GM12878 (cell line): ENCODE data around the gene DEUP1. TPM values are rescaled to one million over a fixed set of nuclear protein-coding genes. Genes with fewer than 3 reads are reported as not detected.

ENCODE experiments used
- ATAC-seq: fragments of 200-7000 bp; cut with Tn5 transposase; 3 replicates; pipeline ENCODE4 v1.9.1; 2020; ENCODE audit warnings: mild to moderate bottlenecking, moderate library complexity
- BruUV-seq: library from RNA; stranded (reverse); fragments of 400-500 nt; replicated peaks from 2 replicates; lab custom pipeline; 2021; lab: Mats Ljungman, UMichigan
- CTCF ChIA-PET: fragments of 300-600 bp; sonication (Branson Sonifier 250); formaldehyde crosslinking; extraction: SDS; loops from one replicate; lab custom pipeline; 2021; ENCODE audit warnings: inconsistent platforms; lab: Yijun Ruan, JAX
- POLR2A ChIA-PET: fragments of 350-600 bp; formaldehyde crosslinking; extraction: SDS; loops from one replicate; lab custom pipeline; 2021; ENCODE audit warnings: inconsistent platforms; lab: Charles Lee
- RAD21 ChIA-PET: fragments of 300-600 bp; sonication (Branson Sonifier 250); formaldehyde crosslinking; loops from one replicate; lab custom pipeline; 2023; ENCODE audit warnings: antibody characterized with exemption; ENCODE audit not compliant: unreplicated experiment; lab: Charles Lee
- SMC1A ChIA-PET: fragments of 300-600 bp; sonication (Branson Sonifier 250); formaldehyde crosslinking; loops from one replicate; lab custom pipeline; 2023; ENCODE audit not compliant: unreplicated experiment, uncharacterized antibody; lab: Charles Lee
- DNase-seq: peaks from one replicate; pipeline ENCODE4 v3.0.0-alpha.2; 2011; ENCODE audit warnings: low read depth, low spot score
- FAIRE-seq: peaks from 3 replicates; lab custom pipeline; 2011; peaks lifted over from hg19 to GRCh38; lab: Jason Lieb, UNC
- H2AFZ ChIP-seq: 2 replicates; pipeline ENCODE4 v1.6.0; 2011; ENCODE audit warnings: low read depth, low read length, control low read depth; ENCODE audit not compliant: control insufficient read depth
- H3K27ac ChIP-seq: 2 replicates; pipeline ENCODE4 v1.5.1; 2011; ENCODE audit warnings: control low read depth; ENCODE audit not compliant: control insufficient read depth, insufficient read depth
- H3K27me3 ChIP-seq, 2 experiments: replicated peaks in 1 of 2; 2 replicates each; pipeline versions ENCODE4 v1.6.0 to v1.6.1; 2011; ENCODE audit warnings: low read length in 1 of 2; ENCODE audit not compliant: control insufficient read depth in 2 of 2, insufficient read depth in 2 of 2
- H3K36me3 ChIP-seq, 2 experiments: 2 replicates each; pipeline ENCODE4 v1.5.1; 2011; ENCODE audit warnings: low read length in 1 of 2; ENCODE audit not compliant: control insufficient read depth in 2 of 2, insufficient read depth in 2 of 2
- H3K4me1 ChIP-seq: 2 replicates; pipeline ENCODE4 v1.6.1; 2011; ENCODE audit warnings: mild to moderate bottlenecking, low read length, moderate library complexity, mixed read lengths; ENCODE audit not compliant: control insufficient read depth, insufficient read depth
- H3K4me2 ChIP-seq: 2 replicates; pipeline ENCODE4 v1.6.0; 2011; ENCODE audit warnings: control low read depth; ENCODE audit not compliant: control insufficient read depth, insufficient read depth
- H3K4me3 ChIP-seq: fragments of 200-600 bp; sonication (generic); 2 replicates; pipeline ENCODE4 v1.5.1; 2016
- H3K79me2 ChIP-seq: 2 replicates; pipeline ENCODE4 v1.6.0; 2011; ENCODE audit warnings: low read length; ENCODE audit not compliant: control insufficient read depth, insufficient read depth
- H3K9ac ChIP-seq: 2 replicates; pipeline ENCODE4 v1.8.0; 2011; ENCODE audit warnings: low read length, control low read depth, mixed read lengths; ENCODE audit not compliant: control insufficient read depth, insufficient read depth
- H3K9me3 ChIP-seq: replicated peaks from 3 replicates; pipeline ENCODE4 v1.5.1; 2011; ENCODE audit warnings: mild to moderate bottlenecking, low read length; ENCODE audit not compliant: control insufficient read depth, insufficient read depth
- H4K20me1 ChIP-seq: 2 replicates; pipeline ENCODE4 v1.6.0; 2011; ENCODE audit not compliant: control insufficient read depth, insufficient read depth
- BCL3 ChIP-seq: IDR thresholded peaks from 2 replicates; pipeline ENCODE4 v1.6.1; 2011; ENCODE audit warnings: borderline replicate concordance, low read depth, mild to moderate bottlenecking, moderate library complexity, low read length; ENCODE audit not compliant: insufficient read depth, poor library complexity, severe bottlenecking
- EZH2 ChIP-seq: IDR thresholded peaks from 2 replicates; pipeline ENCODE4 v1.6.1; 2012; ENCODE audit warnings: low read depth, mild to moderate bottlenecking, control low read depth, inconsistent platforms, low read length, borderline replicate concordance; ENCODE audit not compliant: control insufficient read depth
- REST ChIP-seq: IDR thresholded peaks from 2 replicates; pipeline ENCODE4 v1.6.1; 2012; ENCODE audit warnings: mild to moderate bottlenecking, low read depth, low read length
- WGBS: methylation state at CpG from one replicate; pipeline ENCODE4 v1.1.6; 2016; ENCODE audit warnings: low lambda C conversion rate; ENCODE audit not compliant: insufficient replicate concordance, insufficient coverage; ENCODE audit errors: missing lambda C conversion rate; 5-methylcytosine and 5-hydroxymethylcytosine counted together
- in situ Hi-C: fragments of 300-500 bp; cut with MboI; formaldehyde crosslinking; loops from 9 replicates; pipeline ENCODE4 v1.14.3; 2018; ENCODE audit warnings: mixed read lengths
- intact Hi-C: fragments of 100-400 bp; cut with micrococcal nuclease; formaldehyde crosslinking; loops from one replicate; pipeline ENCODE4 v1.14.2; 2022; ENCODE audit not compliant: unreplicated experiment
- polyA plus RNA-seq, 11 experiments: library from polyadenylated mRNA; depleted of rRNA in 4 of 11; unstranded in 6 of 11; stranded (reverse) in 5 of 11; fragments of >200 nt; fragmentation: Nextera tagmentation in 4 of 11; fragmentation: Illumina TruSeq in 1 of 11; extraction: Ambion mirVana in 4 of 11; extraction: Trizol in 1 of 11; gene quantifications; 1 replicate in 1 of 11; 2 replicates in 10 of 11; pipeline versions ENCODE4 v1.2.1 to v1.2.3, GENCODE V29; 2011 to 2016; ENCODE audit warnings: inconsistent platforms in 2 of 11, missing spikeins in 2 of 11, low read depth in 1 of 11
- total RNA-seq, 4 experiments: library from RNA; depleted of rRNA in 3 of 4; stranded (reverse); fragments of >200 nt in 3 of 4; fragmentation: Illumina TruSeq in 1 of 4; extraction: Trizol in 1 of 4; gene quantifications; 2 replicates each; pipeline versions ENCODE4 v1.2.1 to v1.2.3, GENCODE V29; 2013 to 2021
- TF ChIP-seq, protein P1 (sequence below): IDR thresholded peaks from 2 replicates; pipeline ENCODE4 v1.6.1; 2012; ENCODE audit warnings: improper control_type of control experiment, low read depth, low read length; ENCODE audit not compliant: insufficient replicate concordance

Gene DEUP1
- total and polyA plus RNA-seq, 10 of the 15 experiments (the other 5 are each of a cell fraction or from before 2014, with no cell fraction given): 0.12 TPM; not detected in 9

DNA sequence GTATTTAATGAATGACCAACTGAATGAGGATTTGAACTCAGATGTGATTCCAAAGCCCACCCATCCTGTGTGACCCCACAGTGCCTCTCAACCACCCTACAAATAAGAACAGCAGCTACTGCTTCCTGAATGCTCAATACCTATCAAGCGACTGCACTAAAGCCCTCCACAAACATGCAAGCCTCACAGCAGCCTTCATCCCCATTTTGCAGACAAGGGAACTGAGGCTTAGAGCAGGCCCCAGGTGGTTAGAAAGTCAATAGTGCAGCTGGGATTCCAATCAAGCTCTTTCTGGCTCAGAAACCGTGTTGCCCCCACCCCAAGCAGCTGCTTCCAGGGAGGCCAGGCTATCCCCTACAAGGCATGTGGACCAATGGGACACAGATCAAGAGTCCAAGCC is 155.4 kb downstream of the DEUP1 start (continued):
- TF ChIP-seq BCL3 (no peak), EZH2 (no peak)

- TF ChIP-seq, protein P1, sequence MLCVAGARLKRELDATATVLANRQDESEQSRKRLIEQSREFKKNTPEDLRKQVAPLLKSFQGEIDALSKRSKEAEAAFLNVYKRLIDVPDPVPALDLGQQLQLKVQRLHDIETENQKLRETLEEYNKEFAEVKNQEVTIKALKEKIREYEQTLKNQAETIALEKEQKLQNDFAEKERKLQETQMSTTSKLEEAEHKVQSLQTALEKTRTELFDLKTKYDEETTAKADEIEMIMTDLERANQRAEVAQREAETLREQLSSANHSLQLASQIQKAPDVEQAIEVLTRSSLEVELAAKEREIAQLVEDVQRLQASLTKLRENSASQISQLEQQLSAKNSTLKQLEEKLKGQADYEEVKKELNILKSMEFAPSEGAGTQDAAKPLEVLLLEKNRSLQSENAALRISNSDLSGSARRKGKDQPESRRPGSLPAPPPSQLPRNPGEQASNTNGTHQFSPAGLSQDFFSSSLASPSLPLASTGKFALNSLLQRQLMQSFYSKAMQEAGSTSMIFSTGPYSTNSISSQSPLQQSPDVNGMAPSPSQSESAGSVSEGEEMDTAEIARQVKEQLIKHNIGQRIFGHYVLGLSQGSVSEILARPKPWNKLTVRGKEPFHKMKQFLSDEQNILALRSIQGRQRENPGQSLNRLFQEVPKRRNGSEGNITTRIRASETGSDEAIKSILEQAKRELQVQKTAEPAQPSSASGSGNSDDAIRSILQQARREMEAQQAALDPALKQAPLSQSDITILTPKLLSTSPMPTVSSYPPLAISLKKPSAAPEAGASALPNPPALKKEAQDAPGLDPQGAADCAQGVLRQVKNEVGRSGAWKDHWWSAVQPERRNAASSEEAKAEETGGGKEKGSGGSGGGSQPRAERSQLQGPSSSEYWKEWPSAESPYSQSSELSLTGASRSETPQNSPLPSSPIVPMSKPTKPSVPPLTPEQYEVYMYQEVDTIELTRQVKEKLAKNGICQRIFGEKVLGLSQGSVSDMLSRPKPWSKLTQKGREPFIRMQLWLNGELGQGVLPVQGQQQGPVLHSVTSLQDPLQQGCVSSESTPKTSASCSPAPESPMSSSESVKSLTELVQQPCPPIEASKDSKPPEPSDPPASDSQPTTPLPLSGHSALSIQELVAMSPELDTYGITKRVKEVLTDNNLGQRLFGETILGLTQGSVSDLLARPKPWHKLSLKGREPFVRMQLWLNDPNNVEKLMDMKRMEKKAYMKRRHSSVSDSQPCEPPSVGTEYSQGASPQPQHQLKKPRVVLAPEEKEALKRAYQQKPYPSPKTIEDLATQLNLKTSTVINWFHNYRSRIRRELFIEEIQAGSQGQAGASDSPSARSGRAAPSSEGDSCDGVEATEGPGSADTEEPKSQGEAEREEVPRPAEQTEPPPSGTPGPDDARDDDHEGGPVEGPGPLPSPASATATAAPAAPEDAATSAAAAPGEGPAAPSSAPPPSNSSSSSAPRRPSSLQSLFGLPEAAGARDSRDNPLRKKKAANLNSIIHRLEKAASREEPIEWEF: no peak
- TF ChIP-seq REST: no peak
- ATAC-seq (no peak), DNase-seq (no peak), FAIRE-seq (no peak)
- H3K27ac ChIP-seq: no peak overlapping the region
- intact Hi-C loops: no loop called here
- WGBS: 77% methylated on average over 7 of the region's 7 CpGs
- H2AFZ ChIP-seq: no peak overlapping the region
- H3K4me1 ChIP-seq: no peaks in the 10 kb centered on the region
- in situ Hi-C loops: no loop called here
- no peaks in the 10 kb centered on the region for H3K27me3 ChIP-seq
- no TSS peak for BruUV-seq
- CTCF ChIA-PET: interaction anchor here (0.5 to 1.1 kb wide), 2 partner anchors 18 to 1289 kb away, joined by 3 read pairs; no protein-coding TSS in a partner anchor
- no peaks in the 10 kb centered on the region for H3K9me3 ChIP-seq
- no peaks in the 10 kb centered on the region for H3K79me2 ChIP-seq
- H3K36me3 ChIP-seq: peaks cover 2 to 14% of the 10 kb centered on the region in 2 experiments; a peak in 3 of 4 replicates
- no peaks in the 10 kb centered on the region for H4K20me1 ChIP-seq
- no peak overlapping the region for H3K4me2 ChIP-seq
- RAD21 ChIA-PET: no interaction called here
- SMC1A ChIA-PET: interaction anchor here (1.6 kb wide), 1 partner anchor 12 kb away, joined by 3 read pairs; no protein-coding TSS in a partner anchor
- no peak overlapping the region for H3K4me3 ChIP-seq
- H3K9ac ChIP-seq: no peak overlapping the region
- POLR2A ChIA-PET: no interaction called here
These were observed 156.5 kb downstream of the DEUP1 start for GRCh38 chr11:93487032-93487483.
